ENCODE results near the gene ZNF618. TPM values are rescaled to one million over a fixed set of nuclear protein-coding genes. Genes with fewer than 3 reads are reported as not detected.

The ZNF618 gene
- total RNA-seq, 2 experiments from 2014 or later, result 0.34 to 0.42 TPM

DNA sequence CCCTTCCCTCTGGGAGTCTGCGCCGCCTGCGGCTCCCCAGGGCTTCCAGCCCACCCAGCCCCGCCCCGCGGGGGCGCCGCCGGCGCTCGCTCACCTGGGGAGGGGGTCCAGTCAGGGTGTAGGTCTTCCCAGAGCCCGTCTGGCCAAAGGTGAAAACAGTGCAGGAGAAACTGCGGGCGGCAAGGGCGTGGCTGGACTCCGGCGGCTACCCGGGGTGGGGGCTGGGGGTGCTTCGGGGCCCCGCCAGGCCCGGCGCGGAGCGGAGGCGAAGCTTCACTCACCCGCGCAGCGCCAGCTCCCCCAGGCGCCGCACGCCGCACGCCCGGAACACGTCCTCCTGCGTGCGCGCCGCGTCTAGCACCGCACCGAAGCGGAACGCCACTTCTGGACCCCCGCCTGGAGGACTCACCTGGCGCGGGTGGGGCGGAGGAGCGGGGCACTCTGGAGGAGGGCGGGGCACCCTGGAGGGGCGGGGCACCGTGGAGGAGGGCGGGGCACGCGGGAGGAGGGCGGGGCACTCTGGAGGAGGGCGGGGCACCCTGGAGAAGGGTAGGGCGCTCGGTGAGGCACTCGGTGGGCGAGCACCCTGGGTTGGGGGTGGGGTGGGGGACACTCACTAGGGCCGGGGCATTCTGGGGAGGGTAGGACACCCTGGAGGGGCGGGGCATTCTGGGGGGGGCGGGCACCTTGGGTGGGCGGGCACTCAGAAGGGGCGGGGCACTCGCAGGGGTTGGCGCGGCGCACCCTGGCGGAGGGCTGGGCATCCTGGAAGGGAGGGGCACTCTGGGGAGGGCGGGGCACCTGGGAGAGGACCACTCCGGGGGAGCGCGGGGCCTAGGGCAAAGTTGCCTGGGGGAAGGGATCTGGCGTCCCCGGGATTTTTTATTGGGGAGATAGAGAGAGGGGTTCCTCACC is 222.2 kb downstream of the ZNF618 start:
- H3K4me3 Mint-ChIP-seq, result no peak overlapping the region
- H3K27me3 Mint-ChIP-seq (ENCODE audit: low read depth), result peaks cover 31% of the 10 kb centered on the region
- ChIA-PET CTCF (interaction anchor here (1.6 to 1.8 kb wide), 2 partner anchors 10 to 16 kb away, joined by 5 to 7 read pairs; no protein-coding TSS in a partner anchor), POLR2A (no interaction called here)
- DNase-seq (peak; percentile 26), ATAC-seq (peak; percentile 70)
- H3K4me1 Mint-ChIP-seq (ENCODE audit: low read depth), result no peaks in the 10 kb centered on the region
- H3K9me3 Mint-ChIP-seq (ENCODE audit: insufficient read depth), result peaks cover 3% of the 10 kb centered on the region
- no peak overlapping the region for H3K27ac Mint-ChIP-seq
- H3K36me3 Mint-ChIP-seq (ENCODE audit: low read depth), result no peaks in the 10 kb centered on the region

DNA sequence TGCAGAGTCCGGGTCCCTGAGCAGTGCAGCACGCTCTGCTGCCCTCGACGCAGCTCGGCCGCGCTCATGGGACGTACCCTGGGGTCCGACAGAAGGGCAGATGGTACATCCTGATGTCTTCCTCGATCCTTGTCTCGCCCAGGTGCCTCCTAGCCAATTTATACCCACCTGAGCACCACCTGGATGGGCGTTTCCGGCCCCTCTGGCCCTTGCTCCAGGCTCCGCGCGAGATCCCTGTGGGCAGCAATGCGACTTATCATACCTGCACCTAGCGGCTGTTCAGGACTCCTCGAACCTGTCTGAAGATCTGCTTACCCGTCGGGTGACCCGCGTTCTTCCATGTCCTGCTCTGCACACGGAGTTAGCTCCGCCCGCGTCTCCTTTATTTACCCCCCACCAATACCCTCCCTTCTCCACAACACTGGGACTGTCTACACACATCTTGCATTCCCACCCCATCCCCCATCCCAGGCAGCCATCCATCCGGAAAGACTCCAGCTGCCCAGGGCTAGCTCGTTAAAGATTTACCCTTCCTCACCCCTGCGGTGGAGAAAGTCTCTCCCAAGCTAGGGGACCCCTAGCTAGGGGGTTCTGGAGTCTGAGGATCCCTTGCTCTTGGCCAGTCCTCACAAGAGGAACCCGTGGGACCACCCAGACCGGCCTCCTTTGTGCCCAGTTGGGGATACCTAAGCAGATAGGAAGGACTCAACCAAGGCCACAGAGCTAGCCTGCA is 223.0 kb downstream of the ZNF618 start, which contains the start of gene KIF12:
Gene KIF12, minus strand, starts transcription at position 357 of the 733 bp plus-strand sequence. Its CDS starts 16 bp downstream, at position 341.
- ATAC-seq (no peak), DNase-seq (no peak)
- POLR2A ChIA-PET, result no interaction called here
- Mint-ChIP-seq H3K36me3 (ENCODE audit: low read depth) (no peaks in the 10 kb centered on the region), H3K27ac (no peak within 1 kb of the TSS), H3K9me3 (ENCODE audit: insufficient read depth) (peaks cover 3% of the 10 kb centered on the region), H3K27me3 (ENCODE audit: low read depth) (peaks cover 33% of the 10 kb centered on the region), H3K4me3 (no peak within 1 kb of the TSS), H3K4me1 (ENCODE audit: low read depth) (no peaks in the 10 kb centered on the region)
- CTCF ChIA-PET, result interaction anchor here (0.9 to 2.8 kb wide), 4 partner anchors 9 to 192 kb away, joined by 3 to 8 read pairs (median 6); no protein-coding TSS in a partner anchor

DNA sequence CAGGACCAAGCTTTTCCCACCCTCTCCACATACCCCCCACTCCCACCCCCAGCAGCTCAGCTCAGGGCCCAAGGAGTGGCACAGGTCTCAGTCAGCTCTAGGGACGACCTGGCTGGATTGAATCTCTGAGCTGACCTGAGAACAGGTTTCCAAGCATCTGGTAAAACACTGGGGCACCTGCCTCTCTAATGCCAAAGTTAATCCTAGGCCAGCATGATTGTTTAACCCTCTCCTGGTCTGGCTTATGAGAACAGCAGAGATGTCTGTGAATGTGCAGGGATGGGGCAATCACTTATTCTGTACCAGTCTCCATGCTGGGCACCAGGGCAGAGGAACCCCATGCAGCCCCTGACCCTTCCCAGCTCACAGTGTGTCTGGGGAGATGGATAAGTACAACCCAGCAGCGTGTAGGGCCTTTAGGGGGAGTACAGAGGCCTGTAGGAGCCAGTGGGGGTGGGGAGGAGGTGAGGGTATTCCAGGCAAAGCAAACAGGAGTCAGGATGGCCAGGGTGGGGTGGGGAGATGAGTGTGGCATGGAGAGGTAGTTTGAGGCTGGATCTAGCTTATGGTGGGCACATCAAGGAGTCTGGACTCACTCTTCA is 223.7 kb downstream of the ZNF618 start:
- Mint-ChIP-seq H3K27ac (no peak overlapping the region), H3K9me3 (ENCODE audit: insufficient read depth) (peaks cover 3% of the 10 kb centered on the region), H3K4me3 (no peak overlapping the region), H3K4me1 (ENCODE audit: low read depth) (no peaks in the 10 kb centered on the region), H3K36me3 (ENCODE audit: low read depth) (no peaks in the 10 kb centered on the region), H3K27me3 (ENCODE audit: low read depth) (peaks cover 33% of the 10 kb centered on the region)
- CTCF ChIA-PET, result interaction anchor here (0.9 to 2.8 kb wide), 3 partner anchors 8 to 191 kb away, joined by 3 to 8 read pairs (median 5); no protein-coding TSS in a partner anchor
- ATAC-seq (no peak), DNase-seq (no peak)
- POLR2A ChIA-PET, result no interaction called here

DNA sequence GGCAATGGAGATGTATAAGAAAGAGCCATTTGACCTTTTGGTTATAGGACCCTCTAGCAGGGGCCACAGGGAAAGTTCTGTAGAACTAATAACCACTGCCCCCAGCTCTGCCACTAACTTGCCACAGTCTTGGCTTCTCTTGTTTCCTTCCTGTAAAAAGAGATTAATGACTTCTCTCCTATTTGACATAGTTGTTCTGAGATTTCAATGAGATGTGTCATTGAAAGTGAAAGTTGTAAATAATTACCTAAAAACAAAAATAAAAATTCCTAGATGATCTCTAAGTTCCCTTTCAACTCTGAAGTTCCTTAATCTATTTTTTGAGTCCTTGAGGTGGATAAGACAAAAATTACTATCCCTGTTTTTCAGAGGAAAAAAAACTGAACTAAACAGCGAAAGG is 224.4 kb downstream of the ZNF618 start:
- POLR2A ChIA-PET, result no interaction called here
- H3K9me3 Mint-ChIP-seq (ENCODE audit: insufficient read depth), result peaks cover 3% of the 10 kb centered on the region
- no peaks in the 10 kb centered on the region for H3K4me1 Mint-ChIP-seq (ENCODE audit: low read depth)
- H3K4me3 Mint-ChIP-seq, result no peak overlapping the region
- CTCF ChIA-PET, result interaction anchor here (2.8 kb wide), 1 partner anchor 190 kb away, joined by 8 read pairs; no protein-coding TSS in a partner anchor
- no peak overlapping the region for H3K27ac Mint-ChIP-seq
- H3K27me3 Mint-ChIP-seq (ENCODE audit: low read depth), result peaks cover 38% of the 10 kb centered on the region
- DNase-seq (no peak), ATAC-seq (no peak)
- no peaks in the 10 kb centered on the region for H3K36me3 Mint-ChIP-seq (ENCODE audit: low read depth)

DNA sequence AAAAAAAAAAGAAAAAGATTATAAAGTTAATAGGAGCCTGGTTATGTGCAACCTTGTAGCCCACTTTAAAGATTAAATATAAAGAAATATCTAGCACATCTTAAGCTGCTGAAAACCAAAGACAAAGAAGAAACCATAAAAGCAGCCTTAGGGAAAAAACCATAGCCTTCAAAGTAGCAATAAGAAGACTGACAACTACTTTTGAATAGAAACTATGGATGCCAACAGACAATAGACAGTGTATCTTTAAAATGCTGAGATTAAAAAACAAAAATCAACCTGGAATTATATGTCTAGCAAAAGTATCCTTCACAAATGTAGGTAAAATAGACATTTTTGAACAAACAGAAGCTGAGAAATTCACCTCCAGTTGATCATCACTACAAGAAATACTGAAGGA is 226.4 kb downstream of the ZNF618 start:
- Mint-ChIP-seq H3K4me3 (no peak overlapping the region), H3K27me3 (ENCODE audit: low read depth) (peaks cover 33% of the 10 kb centered on the region), H3K36me3 (ENCODE audit: low read depth) (no peaks in the 10 kb centered on the region), H3K9me3 (ENCODE audit: insufficient read depth) (peaks cover 3% of the 10 kb centered on the region), H3K27ac (no peak overlapping the region), H3K4me1 (ENCODE audit: low read depth) (no peaks in the 10 kb centered on the region)
- ChIA-PET CTCF (interaction anchor here (1.3 kb wide), 1 partner anchor 20 kb away, joined by 3 read pairs; no protein-coding TSS in a partner anchor), POLR2A (interaction anchor here (0.6 kb wide), 1 partner anchor 114 kb away, joined by 3 read pairs; no protein-coding TSS in a partner anchor)
- no peak for DNase-seq
- ATAC-seq, result no peak

DNA sequence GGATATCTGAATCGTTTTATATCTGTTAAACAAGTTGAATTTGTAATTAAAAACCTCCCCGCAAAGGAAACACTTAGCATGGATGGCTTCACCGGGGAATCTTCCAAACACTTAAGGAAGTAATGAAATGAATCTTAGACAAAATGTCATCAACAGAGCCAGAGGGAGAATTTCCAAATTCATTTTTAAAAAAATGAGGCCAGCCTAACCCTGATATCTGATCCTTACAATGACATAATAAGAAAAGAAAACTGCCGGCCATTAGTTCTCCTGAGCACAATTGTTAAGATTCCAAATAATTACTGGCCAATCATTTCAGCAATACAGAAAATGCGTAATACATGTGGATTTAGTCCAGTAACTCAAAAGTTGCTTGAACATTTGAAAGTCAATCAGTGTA is 229.1 kb downstream of the ZNF618 start:
- Mint-ChIP-seq H3K27me3 (ENCODE audit: low read depth) (peaks cover 20% of the 10 kb centered on the region), H3K9me3 (ENCODE audit: insufficient read depth) (peaks cover 3% of the 10 kb centered on the region), H3K36me3 (ENCODE audit: low read depth) (no peaks in the 10 kb centered on the region), H3K4me3 (no peak overlapping the region), H3K4me1 (ENCODE audit: low read depth) (no peaks in the 10 kb centered on the region), H3K27ac (no peak overlapping the region)
- POLR2A ChIA-PET, result no interaction called here
- ATAC-seq, result no peak
- CTCF ChIA-PET, result interaction anchor here (0.9 to 5.6 kb wide), 3 partner anchors 22 to 186 kb away, joined by 3 to 65 read pairs (median 37); partner anchors contain the start of gene COL27A1
- DNase-seq, result no peak

Other genes with a start within 250 kb of the ZNF618 start
- gene AMBP, start 202.0 kb downstream of the ZNF618 start, total RNA-seq, result not detected
- gene KIF12, start 223.0 kb downstream of the ZNF618 start, total RNA-seq, result not detected